Measurements from ENCODE around the gene NES. TPM values are rescaled to one million over a fixed set of nuclear protein-coding genes. Genes with fewer than 3 reads are reported as not detected.

The NES gene
- total RNA-seq, 1 experiment from 2014 or later, result 168 TPM

DNA sequence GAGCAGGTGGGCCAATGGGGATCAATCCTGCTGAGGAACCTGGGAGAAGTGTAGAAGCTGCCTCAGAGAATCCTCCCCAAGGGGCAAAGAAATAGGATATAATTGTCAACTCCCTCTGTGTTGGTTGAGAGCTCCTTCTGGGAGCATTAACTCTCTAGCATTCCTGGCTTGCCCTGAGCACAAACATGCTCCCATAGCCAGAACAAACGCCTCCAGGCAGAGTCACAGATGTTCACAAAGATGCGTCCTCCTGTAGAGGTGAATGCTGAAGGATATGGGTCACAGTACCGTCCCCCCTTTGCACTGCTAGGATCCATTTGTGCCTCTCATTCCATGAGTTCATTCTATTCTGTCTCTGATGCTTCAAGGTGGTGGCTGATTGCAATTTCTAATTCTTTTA, 44.9 kb downstream of the NES start:
- Histone ChIP-seq H3T11ph (ENCODE audit: low read length) (no peak overlapping the region), H2AK5ac (ENCODE audit: insufficient read length, low read length) (no peak overlapping the region), H4K20me1 (ENCODE audit: control insufficient read depth, insufficient read depth, insufficient read length) (no peaks in the 10 kb centered on the region), H3K4me1 (ENCODE audit: insufficient read depth, low read length) (no peaks in the 10 kb centered on the region), H4K8ac (replicated peaks; ENCODE audit: insufficient read length, low read depth, low read length) (no peak overlapping the region), H3K79me2 (ENCODE audit: insufficient read depth, low read length) (no peaks in the 10 kb centered on the region), H3K23ac (ENCODE audit: insufficient read length, low read depth, low read length) (no peak overlapping the region), H3K9me3 (ENCODE audit: control insufficient read depth, low read depth, low read length) (no peaks in the 10 kb centered on the region), H3K79me1 (ENCODE audit: insufficient read depth, low read depth, low read length, poor library complexity, severe bottlenecking) (no peaks in the 10 kb centered on the region), H2BK12ac (ENCODE audit: insufficient read length, low read depth, low read length) (no peak overlapping the region), H4K91ac (ENCODE audit: insufficient read length, low read depth, low read length) (no peak overlapping the region), H3K23me2 (ENCODE audit: insufficient read length, low read depth, low read length, poor library complexity, severe bottlenecking) (no peaks in the 10 kb centered on the region), H4K5ac (ENCODE audit: insufficient read length, low read depth, low read length) (no peak overlapping the region), H3K27ac (ENCODE audit: insufficient read length, low read depth, low read length) (no peak overlapping the region), H3K4me2 (ENCODE audit: insufficient read depth, insufficient read length, low read length) (no peak overlapping the region), H2BK120ac (ENCODE audit: low read depth, low read length, poor library complexity, severe bottlenecking) (no peak overlapping the region), H3K4ac (ENCODE audit: low read depth, low read length) (no peak overlapping the region), H3K56ac (ENCODE audit: insufficient read length, low read depth, low read length) (no peak overlapping the region), H3K18ac (ENCODE audit: insufficient read length, low read depth, low read length) (no peak overlapping the region), H2BK15ac (ENCODE audit: low read depth, low read length) (no peak overlapping the region), H3K27me3 (ENCODE audit: insufficient read depth, low read length) (no peaks in the 10 kb centered on the region), H2AFZ (ENCODE audit: low read length) (no peak overlapping the region), H3K9ac (ENCODE audit: extremely low read depth, insufficient read length, low read length) (no peak overlapping the region), H2BK5ac (ENCODE audit: insufficient read length, low read length) (no peak overlapping the region), H3K14ac (ENCODE audit: insufficient read depth, low read length) (no peak overlapping the region), H2BK20ac (ENCODE audit: low read depth, low read length, poor library complexity, severe bottlenecking) (no peak overlapping the region)
- Mint-ChIP-seq H3K9me3 (no peaks in the 10 kb centered on the region; a peak in 1 of 5 replicates), H3K4me3 (no peak overlapping the region), H3K4me1 (peaks cover 0 to 13% of the 10 kb centered on the region in 2 experiments; a peak in 2 of 4 replicates), H3K27me3 (ENCODE audit: low read depth) (peaks cover 87% of the 10 kb centered on the region), H3K36me3 (ENCODE audit: insufficient read depth in 1 of 3, low read depth in 3 of 3) (no peaks in the 10 kb centered on the region), H3K27ac (no peak overlapping the region)
- no peak for TF ChIP-seq CTCF (conservative IDR thresholded peaks at IDR 0.05)
- no peak for DNase-seq
- WGBS (ENCODE audit: extremely low coverage, insufficient read length, low lambda C conversion rate), result no CpG with 5 or more reads among the region's 3 CpGs

All from H9 (cell line).